Smooth muscle cell (in vitro differentiated cells): ENCODE measurements around the gene MRPL27. TPM values are rescaled to one million over a fixed set of nuclear protein-coding genes. Genes with fewer than 3 reads are reported as not detected.
A peak's percentile ranks its signal among the peaks of the same experiment; 100 is the strongest.

ENCODE experiments used
- DNase-seq: peaks from one replicate; lab custom pipeline; 2025; ENCODE audit not compliant: unreplicated experiment; lab: John Stamatoyannopoulos, UW
- H2AFZ ChIP-seq: fragments of 200-600 bp; sonication (generic); 2 replicates; pipeline ENCODE4 v1.6.0; 2016; ENCODE audit warnings: antibody characterized with exemption, low read depth, mild to moderate bottlenecking
- H3F3A ChIP-seq: fragments of 200-600 bp; sonication (generic); 2 replicates; pipeline ENCODE4 v1.6.0; 2017; ENCODE audit warnings: antibody characterized with exemption, low read depth
- H3K27ac ChIP-seq: fragments of 200-600 bp; sonication (generic); 2 replicates; pipeline ENCODE4 v1.5.1; 2016; ENCODE audit warnings: low read depth, mild to moderate bottlenecking
- H3K27me3 ChIP-seq: fragments of 200-600 bp; sonication (generic); 2 replicates; pipeline ENCODE4 v1.6.1; 2016; ENCODE audit warnings: low read depth, mild to moderate bottlenecking
- H3K36me3 ChIP-seq: fragments of 200-600 bp; sonication (generic); 2 replicates; pipeline ENCODE4 v1.5.1; 2016; ENCODE audit warnings: low read depth
- H3K4me1 ChIP-seq: fragments of 200-600 bp; sonication (generic); 2 replicates; pipeline ENCODE4 v1.5.1; 2016; ENCODE audit warnings: low read depth
- H3K4me2 ChIP-seq: fragments of 200-600 bp; sonication (generic); 2 replicates; pipeline ENCODE4 v1.6.0; 2016; ENCODE audit warnings: mild to moderate bottlenecking
- H3K4me3 ChIP-seq: fragments of 200-600 bp; sonication (generic); 2 replicates; pipeline ENCODE4 v1.5.1; 2016; ENCODE audit warnings: mild to moderate bottlenecking
- H3K79me2 ChIP-seq: fragments of 200-600 bp; sonication (generic); 2 replicates; pipeline ENCODE4 v1.6.0; 2016; ENCODE audit warnings: low read depth, mild to moderate bottlenecking
- H3K9ac ChIP-seq: fragments of 200-600 bp; sonication (generic); 2 replicates; pipeline ENCODE4 v1.6.0; 2016; ENCODE audit warnings: low read depth
- H3K9me3 ChIP-seq: fragments of 200-600 bp; sonication (generic); replicated peaks from 2 replicates; pipeline ENCODE4 v1.5.1; 2016; ENCODE audit warnings: low read depth
- H4K20me1 ChIP-seq: fragments of 200-600 bp; sonication (generic); 2 replicates; pipeline ENCODE4 v1.6.0; 2016; ENCODE audit warnings: low read depth
- CTCF ChIP-seq: fragments of 200-600 bp; sonication (generic); IDR thresholded peaks from 2 replicates; pipeline ENCODE4 v1.5.1; 2017; ENCODE audit warnings: borderline replicate concordance, mild to moderate bottlenecking, antibody characterized with exemption; ENCODE audit not compliant: insufficient read depth, poor library complexity, severe bottlenecking
- WGBS: methylation state at CpG from one replicate; pipeline ENCODE4 v1.1.7; 2016; ENCODE audit warnings: low lambda C conversion rate; 5-methylcytosine and 5-hydroxymethylcytosine counted together
- polyA plus RNA-seq: library from polyadenylated mRNA; unstranded; fragments of >200 nt; fragmentation: Nextera tagmentation; extraction: Ambion mirVana; gene quantifications from 2 replicates; pipeline ENCODE4 v1.2.1, GENCODE V29; 2016
- total RNA-seq: library from RNA; depleted of rRNA; stranded (reverse); fragments of >200 nt; gene quantifications from 2 replicates; pipeline ENCODE4 v1.2.3, GENCODE V29; 2014

MRPL27 gene
- total and polyA plus RNA-seq, 2 experiments from 2014 or later, result 62.8 to 138 TPM

DNA sequence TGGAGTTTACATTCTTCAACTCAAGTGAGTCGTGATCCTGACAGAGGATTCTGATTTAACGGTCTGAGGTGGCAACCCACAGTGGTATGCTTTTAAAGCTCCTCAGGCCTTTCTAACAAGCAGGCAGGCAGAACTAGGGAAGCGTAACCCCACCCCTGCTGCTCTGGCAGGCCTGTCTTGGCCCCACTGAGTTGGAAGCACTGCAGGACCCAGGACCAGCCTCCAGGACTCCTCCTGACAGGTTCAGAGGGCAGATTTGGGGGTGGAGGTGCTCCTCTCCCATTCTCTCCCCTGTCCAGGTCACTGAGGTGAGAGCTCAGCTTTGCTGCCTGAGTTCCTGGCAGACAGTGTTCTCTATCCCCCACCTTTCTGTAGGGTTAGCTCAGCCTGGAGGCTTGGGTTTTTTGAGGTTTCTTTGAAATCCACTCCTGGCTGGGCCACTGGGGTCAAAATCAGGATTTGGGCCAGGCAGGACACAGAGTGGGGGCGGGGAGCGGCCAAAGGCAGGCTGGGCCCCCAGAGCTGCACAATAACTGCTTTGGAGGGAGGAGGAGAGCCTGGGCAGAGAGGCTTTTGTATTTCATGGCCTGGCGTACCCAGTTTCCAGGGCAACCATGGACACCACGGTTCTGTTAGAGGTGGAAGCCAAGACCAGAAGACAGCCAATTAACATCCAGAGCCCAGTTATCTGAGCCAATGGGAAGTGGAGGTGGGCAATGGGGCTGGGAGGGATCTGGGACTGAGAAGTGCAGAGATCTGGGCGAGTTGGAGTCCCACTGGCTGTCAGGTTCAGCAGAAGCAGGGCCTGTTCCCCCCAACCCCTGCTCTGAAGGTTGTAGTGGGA lies 9.5 kb downstream of the MRPL27 start:
- Histone ChIP-seq H3K79me2 (no peaks in the 10 kb centered on the region), H3K36me3 (no peaks in the 10 kb centered on the region), H3K4me2 (peak overlapping the region; percentile 2), H3K4me1 (peaks cover 13% of the 10 kb centered on the region), H3K27me3 (no peaks in the 10 kb centered on the region), H2AFZ (no peak overlapping the region), H3K9me3 (no peaks in the 10 kb centered on the region), H3F3A (peaks cover 9% of the 10 kb centered on the region), H3K4me3 (no peak overlapping the region), H4K20me1 (no peaks in the 10 kb centered on the region), H3K9ac (no peak overlapping the region), H3K27ac (peak overlapping the region; percentile 8)
- WGBS, result 29% methylated on average over 8 of the region's 8 CpGs
- DNase-seq, result no peak
- TF ChIP-seq CTCF, result no peak

DNA sequence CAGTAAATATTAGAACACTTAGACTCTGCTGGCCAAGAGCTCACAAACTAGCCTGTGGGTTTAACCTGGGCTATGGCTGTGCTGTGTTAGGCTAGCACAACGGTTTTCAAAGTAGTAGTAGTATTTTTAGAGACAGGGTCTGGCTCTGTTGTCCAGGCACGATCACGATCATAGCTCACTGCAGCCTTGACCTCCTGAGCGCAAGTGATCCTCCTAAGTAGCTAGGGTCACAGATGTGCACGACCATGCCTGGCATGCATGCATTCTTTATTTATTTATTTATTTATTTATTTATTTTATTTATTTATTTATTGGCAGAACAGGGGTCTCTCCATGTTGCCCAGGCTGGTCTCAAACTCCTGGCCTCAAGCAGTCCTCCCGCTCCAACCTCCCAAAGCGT lies 10.3 kb downstream of the MRPL27 start:
- H3K9me3 ChIP-seq, result no peaks in the 10 kb centered on the region
- TF ChIP-seq CTCF, result no peak
- no peak overlapping the region for H3K4me2 ChIP-seq
- H3K79me2 ChIP-seq, result no peaks in the 10 kb centered on the region
- no peak for DNase-seq
- no peak overlapping the region for H3K9ac ChIP-seq
- H3K27me3 ChIP-seq, result no peaks in the 10 kb centered on the region
- H3K4me1 ChIP-seq, result peaks cover 13% of the 10 kb centered on the region
- no peak overlapping the region for H3K27ac ChIP-seq
- H4K20me1 ChIP-seq, result peaks cover 4% of the 10 kb centered on the region
- whole genome bisulfite sequencing, result 92% methylated on average over 7 of the region's 7 CpGs
- H2AFZ ChIP-seq, result no peak overlapping the region
- H3K36me3 ChIP-seq, result no peaks in the 10 kb centered on the region
- no peak overlapping the region for H3K4me3 ChIP-seq
- peaks cover 9% of the 10 kb centered on the region for H3F3A ChIP-seq

GRCh38 chr17:50361561-50362480 lies 11.2 kb downstream of the MRPL27 start:
- no peak for DNase-seq
- no peak overlapping the region for H3K9ac ChIP-seq

More at GRCh38 chr17:50361561-50362480, 11.2 kb downstream of the MRPL27 start:
- no peak overlapping the region for H3K4me3 ChIP-seq
- no peaks in the 10 kb centered on the region for H3K27me3 ChIP-seq
- peak overlapping the region; percentile 27 for H3K4me2 ChIP-seq
- peaks cover 9% of the 10 kb centered on the region for H3F3A ChIP-seq
- H4K20me1 ChIP-seq, result peaks cover 5% of the 10 kb centered on the region
- TF ChIP-seq CTCF, result peak; percentile 68
- no peaks in the 10 kb centered on the region for H3K79me2 ChIP-seq
- H3K36me3 ChIP-seq, result no peaks in the 10 kb centered on the region
- 35% methylated on average over 11 of the region's 11 CpGs for WGBS
- H3K27ac ChIP-seq, result no peak overlapping the region
- peaks cover 13% of the 10 kb centered on the region for H3K4me1 ChIP-seq
- H3K9me3 ChIP-seq, result no peaks in the 10 kb centered on the region
- no peak overlapping the region for H2AFZ ChIP-seq
